ENCODE results near the gene BCO1.

BCO1 gene

DNA sequence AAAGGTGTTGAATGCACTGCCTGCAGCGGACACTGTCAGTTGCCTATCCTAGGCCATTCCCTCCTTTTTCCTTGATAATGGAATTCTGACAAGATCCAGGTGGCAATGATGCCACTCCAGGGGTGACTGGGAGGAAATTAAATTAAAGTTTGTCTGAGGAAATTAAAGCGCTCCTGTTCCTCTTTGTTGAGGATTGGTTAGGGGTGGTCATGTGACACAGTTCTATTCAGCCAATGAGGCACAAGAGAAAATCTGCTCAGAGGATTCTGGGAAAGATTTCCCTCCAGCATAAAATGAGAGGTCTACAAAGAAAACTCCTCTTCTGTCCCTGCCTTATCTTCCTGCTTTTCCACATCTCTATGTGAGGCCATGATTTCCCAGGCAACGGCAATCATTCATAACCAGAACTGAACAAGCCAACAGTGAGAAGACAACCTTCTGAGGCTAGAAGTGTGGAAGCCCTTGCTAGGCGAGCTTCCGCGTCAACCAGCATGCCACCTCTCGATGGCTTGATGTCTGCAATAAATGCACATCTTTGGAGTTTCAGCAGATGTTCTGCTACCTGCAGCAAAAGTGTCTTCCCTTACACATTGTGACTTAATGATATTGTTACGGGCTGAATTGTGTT is 5.6 kb upstream of the BCO1 start:
- no peak for DNase-seq (ENCODE audit: low spot score)

DNA sequence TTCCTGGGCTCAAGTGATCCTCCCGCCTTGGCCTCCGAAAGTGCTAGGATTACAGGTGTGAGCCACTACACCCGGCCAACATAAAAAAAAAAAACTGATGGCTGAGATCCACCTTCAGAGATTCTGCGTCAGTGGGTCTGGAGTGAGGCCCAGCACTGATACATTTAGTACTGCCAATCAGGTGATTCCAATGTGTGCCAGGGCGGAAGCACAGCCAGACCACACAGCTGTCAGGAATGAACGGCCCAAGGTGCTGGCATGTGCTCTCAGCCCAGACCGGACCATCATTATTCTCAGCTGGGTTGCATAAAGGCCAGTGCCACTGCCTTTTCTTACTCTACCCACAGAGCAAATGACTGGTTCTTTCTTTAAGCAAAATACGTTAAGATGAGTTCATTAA is 1.2 kb upstream of the BCO1 start:
- no peak for DNase-seq (ENCODE audit: low spot score)

DNA sequence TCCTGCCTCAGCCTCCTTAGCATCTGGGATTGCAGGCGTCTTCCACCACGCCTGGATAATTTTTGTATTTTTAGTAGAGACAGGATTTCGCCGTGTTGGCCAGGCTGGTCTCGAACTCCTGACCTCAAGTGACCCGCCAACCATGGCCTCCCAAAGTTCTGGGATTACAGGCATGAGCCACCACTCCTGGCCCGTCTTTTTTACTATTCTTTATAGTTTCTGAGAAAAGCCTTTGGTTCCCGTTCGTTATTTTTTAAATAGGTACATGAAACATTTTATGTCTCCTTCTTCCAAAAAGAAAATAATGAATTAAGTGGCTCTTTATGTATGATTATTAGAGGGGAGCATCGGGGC is 570 bp upstream of the BCO1 start:
- no peak for DNase-seq (ENCODE audit: low spot score)

DNA sequence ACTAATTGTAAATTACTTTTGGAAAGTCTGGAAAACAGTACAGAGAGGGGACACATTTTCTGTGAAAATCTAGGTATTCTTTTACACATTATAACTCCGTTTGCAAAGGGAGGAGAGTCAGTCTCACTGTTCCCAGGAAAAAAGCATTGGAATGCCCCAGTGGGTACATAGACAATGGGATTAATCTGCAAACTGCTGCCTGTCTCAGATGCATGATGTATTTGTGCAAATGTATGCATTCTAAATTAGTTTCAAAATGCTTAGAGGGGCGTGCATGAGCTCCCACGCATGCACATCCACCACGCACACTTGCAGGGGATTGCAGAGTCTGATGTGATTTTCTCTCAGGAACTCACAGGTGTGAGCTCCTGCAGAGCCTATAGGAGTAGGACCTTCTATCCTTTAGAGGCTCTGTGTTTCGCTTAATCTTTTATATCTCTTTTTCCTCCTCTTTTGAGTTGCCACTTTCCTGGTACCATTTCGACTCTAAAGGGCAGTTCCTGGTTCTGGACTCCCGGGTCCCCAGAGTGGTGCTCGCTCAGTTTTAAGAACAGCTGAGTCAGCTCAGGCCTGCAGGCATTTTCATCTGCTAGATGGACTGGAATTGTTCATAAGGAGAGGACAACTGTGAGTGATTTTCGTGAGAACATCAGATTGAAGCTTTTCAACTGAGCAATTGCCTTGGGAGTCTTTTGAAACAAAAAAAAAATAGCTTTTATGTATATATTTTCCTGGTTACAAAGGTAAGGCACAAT is 1.1 kb downstream of the BCO1 start:
- DNase-seq (ENCODE audit: low spot score) = no peak

DNA sequence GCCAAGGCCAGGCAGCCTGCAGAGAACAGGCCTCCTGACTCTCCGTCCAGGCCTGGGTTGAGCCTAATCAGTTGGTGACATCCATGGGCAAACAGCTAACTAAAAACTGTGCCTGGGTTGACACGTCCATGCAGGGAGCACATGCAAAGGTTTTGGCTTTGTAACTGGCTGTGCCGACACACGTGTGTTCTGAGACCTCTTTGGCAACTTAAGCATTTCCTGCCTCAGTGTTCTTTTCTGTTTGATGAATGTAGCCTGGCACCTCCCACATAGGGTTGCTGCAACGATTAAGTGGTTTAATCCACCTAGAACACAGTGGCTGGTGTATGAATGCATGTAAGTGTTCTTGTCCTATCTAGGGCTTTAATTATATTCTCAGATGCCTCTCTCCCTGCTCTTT is 3.2 kb downstream of the BCO1 start:
- DNase-seq (ENCODE audit: low spot score) = no peak

DNA sequence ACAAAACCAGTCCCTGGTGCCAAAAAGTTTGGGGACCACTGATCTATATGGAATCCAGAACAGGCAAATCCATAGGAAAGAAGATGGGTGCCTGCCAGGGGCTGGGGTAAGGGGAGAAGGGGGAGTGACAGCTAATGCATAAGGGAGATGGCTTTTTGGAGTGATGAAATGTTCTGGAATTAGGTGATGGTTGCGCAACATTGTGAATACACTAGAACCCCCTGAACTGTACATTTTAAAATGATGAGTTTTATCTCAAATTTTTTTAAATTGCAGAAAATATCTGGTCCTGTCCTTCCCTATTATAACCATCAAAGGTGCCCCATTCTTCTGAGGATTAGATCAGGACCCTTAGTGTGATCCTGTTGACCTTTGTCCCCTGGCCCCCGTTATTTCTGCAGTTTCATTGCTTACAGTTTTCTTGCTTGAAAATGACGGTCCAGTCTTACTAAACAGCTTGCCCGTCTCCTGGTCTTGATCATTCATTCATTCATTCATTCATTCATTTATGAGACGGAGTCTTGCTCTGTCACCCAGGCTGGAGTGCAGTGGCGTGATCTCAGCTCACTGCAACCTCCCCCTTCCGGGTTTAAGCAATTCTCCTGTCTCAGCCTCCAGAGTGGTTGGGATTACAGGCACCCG is 4.6 kb downstream of the BCO1 start:
- DNase-seq (ENCODE audit: low spot score) = no peak

DNA sequence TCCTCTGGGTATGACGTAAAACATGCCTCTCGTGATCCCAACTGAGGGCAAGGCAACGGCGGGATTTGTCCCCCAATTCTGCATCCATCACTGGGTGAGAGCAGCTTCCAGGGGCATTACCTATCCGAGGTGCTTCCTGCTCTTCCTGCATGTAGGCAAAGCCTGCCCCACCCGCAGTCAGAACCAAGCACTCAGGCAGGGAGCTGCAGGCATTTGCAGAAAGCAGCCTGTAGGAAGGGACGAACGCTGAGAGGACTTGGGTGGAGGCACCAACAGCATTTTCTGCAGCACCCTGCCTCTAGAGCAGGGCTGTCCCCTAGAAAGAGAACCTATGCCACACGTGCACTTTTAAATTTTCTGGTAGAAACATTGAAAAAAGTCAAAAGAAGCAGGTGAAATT is 5.5 kb downstream of the BCO1 start:
- DNase-seq (ENCODE audit: low spot score) = no peak

DNA sequence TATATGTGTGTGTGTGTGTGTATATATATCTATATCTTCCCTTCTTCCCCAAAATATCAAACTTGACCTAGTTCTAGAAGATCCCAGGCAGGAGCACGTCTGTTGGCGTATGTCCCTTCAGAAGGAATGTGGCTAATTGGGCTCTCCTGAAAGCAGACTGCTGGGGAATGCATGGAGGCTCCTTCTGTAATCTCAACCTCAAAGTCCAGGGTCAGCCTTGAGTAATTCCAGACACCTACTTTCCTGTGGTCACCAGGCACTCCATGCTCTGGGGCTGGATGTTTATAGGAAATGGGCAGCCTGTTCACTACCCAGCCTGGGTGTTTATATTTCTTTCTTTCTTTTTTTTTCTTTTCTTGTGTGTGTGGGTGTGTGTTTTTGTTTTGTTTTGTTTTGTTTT is 13.4 kb downstream of the BCO1 start:
- no peak for DNase-seq (ENCODE audit: low spot score)

DNA sequence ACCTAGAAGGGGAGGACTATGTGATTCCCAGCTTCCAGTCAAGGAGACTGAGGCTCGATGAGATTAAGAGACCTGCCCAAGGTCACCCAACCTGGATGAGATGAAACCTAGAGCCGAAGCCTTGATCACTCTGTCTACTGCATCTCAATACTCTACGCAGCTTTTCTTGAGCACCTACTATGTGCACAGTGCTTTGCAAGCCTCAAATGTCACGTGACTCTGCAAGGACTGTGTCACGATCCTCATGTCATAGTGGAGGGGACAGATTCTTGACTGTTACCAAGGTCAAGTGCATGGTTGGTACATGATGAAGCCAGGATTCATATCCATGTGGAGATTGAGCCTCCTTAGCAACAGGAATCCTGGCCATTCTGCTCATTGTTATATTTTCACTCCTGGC is 14.7 kb downstream of the BCO1 start:
- no peak for DNase-seq (ENCODE audit: low spot score)

DNA sequence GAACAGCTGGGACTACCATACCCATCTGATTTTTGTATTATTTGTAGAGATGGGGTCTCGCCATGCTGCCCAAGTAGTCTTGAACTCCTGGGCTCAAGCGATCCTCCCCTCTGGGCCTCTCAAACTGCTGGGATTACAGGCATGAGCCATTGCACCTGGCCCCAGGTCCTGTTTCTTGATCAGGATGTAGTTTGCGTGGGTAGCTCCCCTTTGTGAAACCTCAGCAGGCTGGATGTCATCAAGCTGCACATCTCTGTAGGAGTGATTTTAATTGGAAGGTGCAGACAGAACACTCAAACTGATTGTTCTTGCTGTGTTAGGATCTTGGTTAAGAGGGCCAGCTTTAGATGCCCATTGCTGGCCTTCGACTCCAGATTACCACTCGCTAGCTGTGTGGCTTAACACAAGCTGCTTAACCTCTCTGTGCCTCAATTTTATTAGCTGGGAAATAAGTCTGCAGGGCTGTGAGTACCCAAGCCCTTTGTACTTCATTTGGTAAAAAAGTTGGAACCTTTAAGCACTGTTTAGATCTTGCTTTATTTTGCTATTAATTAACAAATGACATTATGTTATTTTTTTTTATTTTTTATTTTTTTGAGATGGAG is 16.5 kb downstream of the BCO1 start:
- no peak for DNase-seq (ENCODE audit: low spot score)

DNA sequence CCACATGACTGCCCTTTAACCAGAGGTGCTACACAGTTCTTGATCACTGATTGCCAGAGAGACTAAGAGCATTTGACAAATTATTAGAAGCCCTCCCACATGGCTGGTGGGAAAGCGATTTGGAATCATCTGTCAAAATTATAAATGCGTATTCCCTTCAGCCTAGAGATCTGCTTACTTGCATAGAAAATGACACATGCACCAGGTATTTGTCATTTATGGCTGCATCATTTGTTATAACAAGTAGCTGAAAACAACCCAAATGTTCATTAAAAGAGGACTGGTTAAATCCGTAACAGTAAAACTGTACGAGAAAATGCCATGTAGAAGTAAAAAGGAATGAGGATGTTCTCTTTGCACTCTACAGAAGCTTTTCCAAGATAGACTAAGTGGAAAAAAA is 21.4 kb downstream of the BCO1 start:
- no peak for DNase-seq (ENCODE audit: low spot score)

DNA sequence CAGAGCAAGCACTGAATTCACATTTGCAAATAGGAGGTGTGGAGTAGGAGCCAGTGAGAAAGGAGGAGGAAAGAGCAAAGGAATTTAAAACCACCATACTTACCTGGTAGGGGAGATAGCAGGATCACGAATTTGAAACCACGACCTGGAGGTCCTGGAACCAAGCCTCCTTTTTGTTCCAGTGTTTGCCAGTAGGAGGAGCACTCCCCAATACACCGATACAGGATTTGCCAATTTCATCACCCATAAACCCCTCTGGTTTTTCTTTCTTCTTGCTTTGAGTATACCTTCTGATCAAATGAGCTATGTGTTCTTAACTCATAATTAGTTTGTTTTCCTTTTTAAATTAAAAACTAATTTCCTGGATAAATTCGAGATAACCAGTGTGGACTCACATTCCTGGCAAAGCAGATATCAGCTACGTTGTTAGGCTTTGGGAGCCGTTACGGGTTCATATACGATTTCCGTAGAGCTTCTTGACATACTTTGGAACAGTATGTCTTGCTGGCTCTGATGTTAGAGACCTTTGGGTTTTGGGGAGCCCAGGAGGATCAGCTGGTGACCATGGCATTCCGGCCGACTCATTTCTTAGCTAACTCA is 22.7 kb downstream of the BCO1 start:
- no peak for DNase-seq (ENCODE audit: low spot score)

DNA sequence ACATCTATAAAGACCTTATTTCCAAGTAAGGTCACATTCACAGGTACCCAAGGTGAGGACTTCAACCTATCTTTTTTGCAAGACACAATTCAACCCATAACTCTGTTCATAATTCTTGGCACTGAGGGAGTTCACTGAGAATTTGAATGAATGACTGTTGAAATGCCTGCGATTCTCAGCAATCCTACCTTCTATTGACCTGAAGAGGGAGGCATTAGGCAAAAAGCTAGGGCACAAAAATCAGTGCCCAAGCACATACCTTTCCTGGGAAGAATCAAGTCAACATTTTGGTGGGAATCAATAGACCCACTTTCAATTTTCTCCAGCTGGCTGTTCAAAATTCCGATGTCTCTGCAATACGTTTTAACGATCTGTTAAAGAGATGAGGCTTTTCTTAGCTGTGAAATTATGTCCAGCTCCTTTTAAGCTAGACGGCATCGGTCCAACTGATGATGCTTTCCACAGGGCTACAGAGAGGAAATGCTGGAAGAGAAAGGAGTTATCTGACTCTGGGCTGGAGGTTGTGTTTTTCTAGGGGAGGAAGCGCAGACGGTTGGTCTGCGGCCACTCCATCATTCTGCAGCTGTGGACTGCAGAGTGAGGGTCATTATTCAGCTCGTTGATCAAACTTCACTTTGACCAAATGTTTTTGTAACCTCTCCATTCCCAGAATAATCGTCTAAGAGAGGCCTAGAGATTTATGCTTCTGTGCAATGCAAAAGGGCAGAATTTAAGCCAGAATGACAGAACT is 25.2 kb downstream of the BCO1 start:
- DNase-seq (ENCODE audit: low spot score) = no peak

DNA sequence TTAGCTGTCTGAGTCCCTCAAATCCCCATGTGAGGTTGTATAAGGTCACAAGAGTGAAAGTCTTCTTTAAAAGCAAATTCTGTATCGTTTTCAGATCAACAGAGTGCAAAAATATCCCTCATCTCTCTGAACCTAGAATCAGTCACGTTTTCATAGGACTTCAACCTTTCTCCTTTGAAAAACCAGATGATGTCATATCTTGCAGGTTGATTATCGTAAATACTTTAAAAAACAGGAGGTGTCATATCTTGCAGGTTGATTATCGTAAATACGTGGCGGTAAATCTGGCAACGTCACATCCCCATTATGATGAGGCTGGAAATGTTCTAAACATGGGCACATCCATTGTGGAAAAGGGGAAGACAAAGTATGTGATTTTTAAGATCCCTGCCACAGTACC is 25.9 kb downstream of the BCO1 start:
- no peak for DNase-seq (ENCODE audit: low spot score)

DNA sequence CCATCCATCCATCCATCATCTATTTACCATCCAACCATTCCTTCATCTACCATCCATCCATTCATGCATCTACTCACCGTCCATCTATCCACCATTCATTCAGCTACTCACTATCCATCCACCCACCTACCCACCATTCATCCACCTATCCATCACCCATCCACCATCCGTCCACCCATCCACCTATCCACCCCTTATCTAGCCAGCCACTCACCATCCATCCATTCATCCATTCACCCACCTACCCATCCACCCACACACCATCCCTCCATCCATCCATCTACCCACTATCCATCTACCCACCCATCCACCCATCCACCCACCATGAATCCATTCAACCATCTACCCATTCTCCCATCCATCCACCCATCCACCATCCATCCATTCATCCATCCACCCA is 26.6 kb downstream of the BCO1 start:
- DNase-seq (ENCODE audit: low spot score) = no peak

DNA sequence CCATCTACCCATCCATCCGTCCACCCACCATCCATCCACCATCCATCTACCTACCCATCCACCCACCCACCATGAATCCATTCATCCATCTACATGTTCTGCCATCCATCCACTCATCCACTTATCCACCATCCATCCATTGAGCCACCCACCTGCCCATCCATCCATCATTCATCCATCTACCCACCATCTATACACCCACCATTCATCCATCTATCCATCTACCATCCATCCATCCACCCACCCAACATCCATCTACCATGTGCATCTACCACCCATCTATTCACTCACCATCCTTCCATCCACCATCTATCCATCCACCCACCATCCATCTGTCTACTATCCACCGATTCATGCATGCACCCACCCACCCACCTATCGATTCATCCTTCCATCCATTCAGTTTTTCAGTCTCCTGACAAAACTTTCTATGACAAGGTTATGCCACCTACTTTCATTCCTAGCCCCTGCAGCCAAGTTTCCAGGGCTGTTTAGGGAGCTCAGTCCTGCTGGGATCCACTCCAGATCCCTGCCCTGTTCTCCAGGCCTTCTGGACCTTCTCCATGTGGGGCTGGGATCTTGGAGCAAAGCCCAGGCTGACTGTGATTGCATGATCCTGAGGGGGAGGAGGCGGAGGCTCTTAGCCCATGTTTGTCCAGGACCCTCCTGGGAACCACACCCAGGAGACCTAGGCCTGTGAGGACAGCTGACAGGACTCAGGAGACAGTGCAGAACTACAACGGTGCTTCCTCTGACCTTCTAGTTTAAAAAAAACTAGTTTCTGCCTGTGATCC is 27.4 kb downstream of the BCO1 start:
- DNase-seq (ENCODE audit: low spot score) = no peak

DNA sequence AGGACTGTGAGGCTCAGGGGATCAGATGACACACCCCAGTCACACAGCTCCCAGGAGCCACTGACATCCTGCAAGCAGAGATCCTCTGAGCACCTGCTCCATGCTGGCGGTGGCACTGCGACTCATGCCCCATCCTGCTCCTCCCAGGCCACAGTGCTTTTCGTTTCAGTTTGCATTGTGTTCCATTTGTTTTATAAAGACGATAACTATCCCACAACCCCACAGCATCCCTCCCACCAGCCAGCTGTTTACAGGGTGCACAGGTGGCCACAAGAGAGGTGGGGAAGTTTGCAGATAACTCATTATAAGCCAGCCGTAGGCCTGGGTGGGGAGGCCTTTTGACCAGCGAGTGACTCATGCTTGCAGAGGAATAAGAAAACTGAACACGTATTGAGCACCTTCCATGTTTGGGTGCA is 28.2 kb downstream of the BCO1 start:
- no peak for DNase-seq (ENCODE audit: low spot score)

DNA sequence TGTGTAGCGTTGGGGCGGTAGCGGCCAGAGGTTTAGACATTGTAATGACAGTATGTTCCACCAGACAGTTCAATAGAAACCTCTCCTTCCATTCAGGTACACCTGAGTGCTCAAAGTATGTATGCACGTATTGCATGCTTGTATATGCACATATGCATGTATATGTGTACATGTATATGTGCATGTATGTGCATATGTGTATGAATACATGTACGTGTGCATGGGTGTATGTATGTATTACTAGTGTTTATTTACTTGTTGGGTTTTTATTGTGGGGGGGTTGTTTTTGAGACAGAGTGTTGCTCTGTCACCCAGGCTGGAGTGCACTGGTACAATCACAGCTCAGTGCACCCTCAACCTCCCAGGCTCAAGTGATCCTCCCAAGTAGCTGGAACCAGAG is 30.0 kb downstream of the BCO1 start:
- no peak for DNase-seq (ENCODE audit: low spot score)

DNA sequence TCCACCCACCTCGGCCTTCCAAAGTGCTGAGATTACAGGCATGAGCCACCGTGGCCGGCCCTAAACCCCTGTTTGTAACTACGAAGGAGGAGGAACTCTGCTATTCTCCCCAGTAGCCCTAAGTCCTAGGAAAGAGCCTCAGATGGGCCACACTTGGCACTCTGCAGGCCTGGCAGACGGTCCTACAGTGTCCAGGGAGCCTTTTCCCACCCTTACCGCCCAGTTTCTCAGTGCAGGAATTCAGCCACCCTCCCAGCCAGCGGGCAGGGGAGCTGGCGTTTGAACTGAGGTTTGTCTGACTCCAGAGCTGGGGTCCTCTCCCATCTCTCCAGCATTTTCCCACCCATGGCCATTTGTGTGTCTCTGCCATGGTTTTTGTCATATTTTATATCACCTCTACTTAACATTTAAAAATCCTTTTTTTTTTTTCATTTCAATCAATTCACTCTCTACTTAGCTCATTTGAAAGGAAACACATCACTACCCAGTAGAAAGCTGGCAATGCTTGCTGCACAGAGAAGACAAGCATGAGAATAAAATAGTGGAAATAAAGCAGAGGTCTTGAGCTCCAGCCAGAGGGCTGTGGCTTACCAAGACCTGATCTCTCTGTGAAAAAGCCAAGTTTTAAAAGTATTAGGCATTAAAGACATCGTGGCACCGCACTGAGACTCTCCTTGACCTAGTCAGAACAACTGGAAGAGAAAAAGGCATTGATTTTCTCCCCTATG is 34.9 kb downstream of the BCO1 start:
- DNase-seq (ENCODE audit: low spot score) = no peak

DNA sequence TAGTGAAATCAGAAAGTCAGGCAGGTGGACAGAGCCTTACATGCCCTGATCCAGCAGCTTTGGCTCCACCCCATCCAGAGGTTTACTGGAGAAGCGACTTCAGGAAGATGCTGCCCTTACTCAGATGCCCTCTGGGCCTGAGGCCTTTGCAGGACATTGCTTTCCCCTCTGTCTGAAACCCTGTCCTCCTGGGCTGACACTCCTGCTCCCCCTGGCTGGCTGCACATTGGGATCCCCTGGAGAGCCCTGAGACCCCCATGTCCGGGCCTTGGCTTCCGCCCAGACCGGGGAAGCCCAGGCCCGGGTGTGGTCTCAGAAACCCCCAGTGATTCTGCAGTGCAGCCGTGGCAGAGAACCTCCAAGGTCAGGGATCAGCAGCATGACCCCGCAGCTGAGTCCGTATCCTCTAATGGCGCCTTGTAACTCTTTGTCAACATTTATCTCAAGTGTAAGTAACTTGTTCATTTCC is 36.6 kb downstream of the BCO1 start:
- no peak for DNase-seq (ENCODE audit: low spot score)

DNA sequence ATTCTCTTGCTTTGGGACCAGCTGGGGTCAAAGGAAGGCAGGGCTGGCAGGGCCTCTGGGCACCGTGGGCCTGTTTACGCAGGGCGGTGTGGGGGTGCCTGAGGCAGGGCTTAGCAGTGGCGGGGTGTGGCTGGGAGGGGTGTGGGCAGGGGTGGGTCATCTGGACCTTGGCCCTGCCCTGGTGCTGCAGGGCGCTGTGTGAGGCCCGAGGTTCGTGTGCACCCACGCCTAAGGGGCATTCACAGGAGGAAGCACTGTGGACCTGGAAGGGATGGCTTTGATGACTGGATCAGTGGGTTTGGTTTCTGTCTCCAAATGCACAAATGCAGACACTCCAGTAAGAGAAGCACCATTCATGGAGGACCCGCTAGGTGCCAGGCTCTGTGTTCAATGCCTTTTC is 37.3 kb downstream of the BCO1 start:
- no peak for DNase-seq (ENCODE audit: low spot score)
